Left lung (tissue), 10 donors: Measurements from ENCODE around the gene KCNAB1. TPM values are rescaled to one million over a fixed set of nuclear protein-coding genes. Genes with fewer than 3 reads are reported as not detected.
"Not testable (repeated sequence)": the region's sequence is repeated elsewhere in the genome, so short reads cannot be mapped to it uniquely, and the experiment has no call there.

Source experiments
- ATAC-seq: fragments of 200-7000 bp; cut with Tn5 transposase; one replicate; pipeline ENCODE4 v1.9.1; 2020; ENCODE audit warnings: moderate library complexity
- DNase-seq, 4 donors: peaks; one replicate each; pipeline ENCODE4 v3.0.0-alpha.2; 2013 to 2020
- H3K27ac ChIP-seq, 2 donors: fragments of 200-600 bp; sonication (generic) in 1 of 2; one replicate each; pipeline versions ENCODE4 v1.5.0 to v1.8.0; 2020 to 2021
- H3K27me3 ChIP-seq, 2 donors: fragments of 200-600 bp; sonication (generic) in 1 of 2; one replicate each; pipeline versions ENCODE4 v1.5.0 to v1.8.0; 2020 to 2021
- H3K36me3 ChIP-seq, 2 donors: fragments of 200-600 bp; sonication (generic) in 1 of 2; one replicate each; pipeline versions ENCODE4 v1.5.0 to v1.8.0; 2020 to 2021
- H3K4me1 ChIP-seq, 2 donors: fragments of 200-600 bp; one replicate each; pipeline ENCODE4 v1.8.0; 2021
- H3K4me3 ChIP-seq, 2 donors: fragments of 200-600 bp; sonication (generic) in 1 of 2; one replicate each; pipeline versions ENCODE4 v1.5.0 to v1.8.0; 2020 to 2021; ENCODE audit warnings: mild to moderate bottlenecking in 1 of 2
- H3K9me3 ChIP-seq, 2 donors: fragments of 200-600 bp; sonication (generic) in 1 of 2; one replicate each; pipeline versions ENCODE4 v1.5.0 to v1.8.0; 2020 to 2021
- CTCF ChIP-seq, 2 donors: fragments of 200-600 bp; sonication (generic) in 1 of 2; IDR thresholded peaks; one replicate each; pipeline versions ENCODE4 v1.5.0 to v1.8.0; 2021; ENCODE audit warnings: antibody characterized with exemption in 2 of 2
- intact Hi-C, 2 donors: fragments of 100-400 bp; cut with DNase I; formaldehyde crosslinking; loops; one replicate each; pipeline versions ENCODE4 v1.11.2 to v1.14.2; 2022
- polyA plus RNA-seq, 6 donors: library from polyadenylated mRNA; unstranded; fragments of 120-200 nt; gene quantifications; one replicate each; pipeline ENCODE4 v1.2.1, GENCODE V29; 2013; ENCODE audit not compliant: insufficient read length in 6 of 6
- total RNA-seq, 2 donors: library from RNA; stranded (reverse); fragmentation: NEBNext Ultra II Directional; extraction: Animal tissue kit (Norgen Biotek cat#: 25700); gene quantifications; one replicate each; pipeline ENCODE4 v1.2.1, GENCODE V29; 2021
- donor health status: DM: no; HTN: yes; CAD: no.
- donor health status: DM: no; HTN: no; CAD: no.

Gene KCNAB1
- total and polyA plus RNA-seq, 8 donors, result 0.58 to 1.7 (median 1.5) TPM

- Histone ChIP-seq H3K27ac (no peak overlapping the region), H3K9me3 (no peaks in the 10 kb centered on the region), H3K4me3 (no peak overlapping the region), H3K4me1 (no peaks in the 10 kb centered on the region), H3K36me3 (no peaks in the 10 kb centered on the region), H3K27me3 (no peaks in the 10 kb centered on the region)
- DNase-seq (no peak), ATAC-seq (no peak)
- intact Hi-C loops, result no loop called here
- TF ChIP-seq CTCF (IDR thresholded peaks at IDR 0.05), result no peak
Observed at GRCh38 chr3:156217674-156218352, 97.4 kb downstream of the KCNAB1 start.

GRCh38 chr3:156218353-156218744 lies 98.0 kb downstream of the KCNAB1 start:
- peak in 1 of 4 donors; percentile 41 for DNase-seq
- Histone ChIP-seq H3K27me3 (no peaks in the 10 kb centered on the region), H3K4me1 (no peaks in the 10 kb centered on the region), H3K27ac (no peak overlapping the region), H3K36me3 (no peaks in the 10 kb centered on the region), H3K9me3 (no peaks in the 10 kb centered on the region), H3K4me3 (no peak overlapping the region)
- intact Hi-C loops, result no loop called here
- TF ChIP-seq CTCF (IDR thresholded peaks at IDR 0.05), result no peak
- ATAC-seq, result no peak

DNA sequence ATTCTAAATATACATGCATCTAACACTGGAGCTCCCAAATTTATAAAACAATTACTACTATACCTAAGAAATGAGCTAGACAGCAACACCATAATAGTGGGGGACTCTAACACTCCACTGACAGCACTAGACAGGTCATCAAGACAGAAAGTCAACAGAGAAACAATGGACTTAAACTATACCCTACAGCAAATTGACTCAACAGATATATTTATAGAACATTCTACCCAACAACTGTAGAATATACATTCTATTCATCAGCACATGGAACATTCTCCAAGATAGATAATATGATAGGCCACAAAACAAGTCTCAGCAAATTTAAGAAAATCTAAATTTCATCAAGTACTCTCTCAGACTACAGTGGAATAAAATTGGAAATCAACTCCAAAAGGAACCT lies 102.0 kb downstream of the KCNAB1 start:
- ATAC-seq, H3K4me1 ChIP-seq, H3K36me3 ChIP-seq, H3K27me3 ChIP-seq, H3K4me3 ChIP-seq, intact Hi-C loops, DNase-seq, H3K9me3 ChIP-seq, H3K27ac ChIP-seq: not testable (repeated sequence)

GRCh38 chr3:156224046-156224445 lies 103.7 kb downstream of the KCNAB1 start:
- ATAC-seq, H3K27ac ChIP-seq, H3K4me1 ChIP-seq, H3K4me3 ChIP-seq, H3K27me3 ChIP-seq, H3K36me3 ChIP-seq, H3K9me3 ChIP-seq, intact Hi-C loops: not testable (repeated sequence)
- peak in 1 of 4 donors; percentile 67 for DNase-seq

GRCh38 chr3:156226676-156227420 lies 106.5 kb downstream of the KCNAB1 start:
- ATAC-seq (no peak), DNase-seq (no peak)
- H3K27ac ChIP-seq, result no peak overlapping the region
- TF ChIP-seq CTCF (IDR thresholded peaks at IDR 0.05), result no peak
- H3K4me1 ChIP-seq, result no peaks in the 10 kb centered on the region
- intact Hi-C loops, result no loop called here
- no peaks in the 10 kb centered on the region for H3K9me3 ChIP-seq
- no peaks in the 10 kb centered on the region for H3K27me3 ChIP-seq
- H3K36me3 ChIP-seq, result no peaks in the 10 kb centered on the region
- no peak overlapping the region for H3K4me3 ChIP-seq

GRCh38 chr3:156227704-156228103 lies 107.3 kb downstream of the KCNAB1 start:
- no peaks in the 10 kb centered on the region for H3K9me3 ChIP-seq
- TF ChIP-seq CTCF (IDR thresholded peaks at IDR 0.05), result no peak
- no peak overlapping the region for H3K4me3 ChIP-seq
- H3K4me1 ChIP-seq, result no peaks in the 10 kb centered on the region
- H3K27ac ChIP-seq, result no peak overlapping the region
- intact Hi-C loops, result no loop called here
- DNase-seq (no peak), ATAC-seq (no peak)
- H3K36me3 ChIP-seq, result no peaks in the 10 kb centered on the region
- H3K27me3 ChIP-seq, result no peaks in the 10 kb centered on the region
